ENCODE results near the gene MICALL2. TPM values are rescaled to one million over a fixed set of nuclear protein-coding genes. Genes with fewer than 3 reads are reported as not detected.
A peak's percentile ranks its signal among the peaks of the same experiment; 100 is the strongest.

MICALL2 gene
- total RNA-seq, 2 donors from 2014 or later: 23.3 to 26.7 TPM

GRCh38 chr7:1463676-1464223 lies 4.5 kb upstream of the MICALL2 start:
- ATAC-seq (no peak), DNase-seq (no peak)
- intact Hi-C loops (cut with DNase I): no loop called here
- WGBS, 2 donors: 24 to 41% methylated on average over 12 to 17 of the region's 18 CpGs
- peaks cover 31% of the 10 kb centered on the region for H3K4me1 ChIP-seq
- no peaks in the 10 kb centered on the region for H3K27me3 ChIP-seq
- H3K27ac ChIP-seq: no peak overlapping the region
- no peaks in the 10 kb centered on the region for H3K9me3 ChIP-seq
- TF ChIP-seq POLR2A (IDR thresholded peaks at IDR 0.05): no peak
- no peak for TF ChIP-seq CTCF (IDR thresholded peaks at IDR 0.05)
- no peak overlapping the region for H3K4me3 ChIP-seq
- H3K36me3 ChIP-seq (replicated peaks in 1 of 2; ENCODE audit: insufficient read depth in 1 of 2, low read depth in 2 of 2): no peaks in the 10 kb centered on the region

- no peaks in the 10 kb centered on the region for H3K9me3 ChIP-seq
- H3K36me3 ChIP-seq (replicated peaks in 1 of 2; ENCODE audit: insufficient read depth in 1 of 2, low read depth in 2 of 2): no peaks in the 10 kb centered on the region
- TF ChIP-seq CTCF (IDR thresholded peaks at IDR 0.05): no peak
- TF ChIP-seq POLR2A (IDR thresholded peaks at IDR 0.05): no peak
- H3K4me3 ChIP-seq: no peak overlapping the region
- peaks cover 49% of the 10 kb centered on the region for H3K4me1 ChIP-seq
- no peaks in the 10 kb centered on the region for H3K27me3 ChIP-seq
- ATAC-seq (no peak), DNase-seq (no peak)
- intact Hi-C loops (cut with DNase I): no loop called here
- 56 to 70% methylated on average over 17 to 18 of the region's 18 CpGs for WGBS, 2 donors
- peak overlapping the region in 1 of 4 donors; percentile 87 for H3K27ac ChIP-seq
Observed at GRCh38 chr7:1461646-1462375, 2.5 kb upstream of the MICALL2 start.

GRCh38 chr7:1460821-1461645 lies 1.8 kb upstream of the MICALL2 start:
- WGBS, 2 donors: 7 to 9% methylated on average over 28 to 30 of the region's 30 CpGs
- Histone ChIP-seq H3K27me3 (no peaks in the 10 kb centered on the region), H3K4me3 (no peak overlapping the region), H3K9me3 (no peaks in the 10 kb centered on the region), H3K4me1 (peaks cover 46% of the 10 kb centered on the region), H3K27ac (peak overlapping the region; percentile 65 to 87 (median 76)), H3K36me3 (replicated peaks in 1 of 2; ENCODE audit: insufficient read depth in 1 of 2, low read depth in 2 of 2) (no peaks in the 10 kb centered on the region)
- TF ChIP-seq POLR2A (IDR thresholded peaks at IDR 0.05) (peak in 1 of 3 donors; percentile 33), CTCF (IDR thresholded peaks at IDR 0.05) (no peak)
- DNase-seq (peak; percentile 73 to 81 (median 78)), ATAC-seq (peak; percentile 18)
- intact Hi-C loops (cut with DNase I): no loop called here

- H3K27me3 ChIP-seq: no peaks in the 10 kb centered on the region
- no peaks in the 10 kb centered on the region for H3K9me3 ChIP-seq
- peak overlapping the region; percentile 32 to 54 for H3K4me3 ChIP-seq
- H3K27ac ChIP-seq: peak overlapping the region; percentile 65 to 87 (median 76)
- H3K36me3 ChIP-seq (replicated peaks in 1 of 2; ENCODE audit: insufficient read depth in 1 of 2, low read depth in 2 of 2): no peaks in the 10 kb centered on the region
- no peak for TF ChIP-seq POLR2A (IDR thresholded peaks at IDR 0.05)
- peaks cover 55% of the 10 kb centered on the region for H3K4me1 ChIP-seq
- ATAC-seq (no peak), DNase-seq (peak; percentile 38 to 46 (median 42))
- intact Hi-C loops (cut with DNase I): no loop called here
- 7 to 21% methylated on average over 17 to 30 of the region's 30 CpGs for WGBS, 2 donors
Observed at GRCh38 chr7:1459920-1460820, 900 bp upstream of the MICALL2 start.

Data from body of pancreas (tissue), 4 donors.